Activated CD4-positive, alpha-beta T cell treated with anti-CD3 and anti-CD28 coated beads, Interleukin-2, amount 50 U/mL, for 24 hours (primary cell): ENCODE measurements around the gene ATXN7.

Experiments
- DNase-seq, 2 donors: peaks; one replicate each; pipeline ENCODE4 v3.0.0-alpha.2; 2020; ENCODE audit warnings: low read depth in 1 of 2, low spot score in 1 of 2

Gene ATXN7

GRCh38 chr3:64046592-64046991 lies 182.9 kb downstream of the ATXN7 start:
- no peak for DNase-seq

- DNase-seq, result no peak
These were observed 183.4 kb downstream of the ATXN7 start for GRCh38 chr3:64046996-64047594.

GRCh38 chr3:64047787-64048186 lies 184.1 kb downstream of the ATXN7 start:
- DNase-seq, result no peak

- DNase-seq, result no peak
These were observed 185.0 kb downstream of the ATXN7 start for GRCh38 chr3:64048631-64049061.

GRCh38 chr3:64049136-64049535 lies 185.5 kb downstream of the ATXN7 start:
- DNase-seq, result no peak

- no peak for DNase-seq
These were observed 186.2 kb downstream of the ATXN7 start for GRCh38 chr3:64049832-64050231.
